WTC11 (cell line): Measurements from ENCODE around the gene CTTNBP2NL. TPM values are rescaled to one million over a fixed set of nuclear protein-coding genes. Genes with fewer than 3 reads are reported as not detected.
"Not testable (repeated sequence)": the region's sequence is repeated elsewhere in the genome, so short reads cannot be mapped to it uniquely, and the experiment has no call there.

Experiments used
- ATAC-seq: fragments of 200-7000 bp; cut with Tn5 transposase; 2 replicates; pipeline ENCODE4 v1.10.0; 2021; ENCODE audit warnings: mild to moderate bottlenecking, moderate library complexity
- CTCF ChIA-PET: fragments of 300-600 bp; sonication (Branson Sonifier 250); formaldehyde crosslinking; loops from one replicate; lab custom pipeline; 2021; ENCODE audit warnings: antibody characterized with exemption; lab: Charles Lee
- POLR2A ChIA-PET: fragments of 350-600 bp; sonication (Branson Sonifier 250); formaldehyde crosslinking; loops from one replicate; lab custom pipeline; 2021; ENCODE audit warnings: antibody characterized with exemption; lab: Charles Lee
- DNase-seq: peaks from one replicate; pipeline ENCODE4 v3.0.0; 2021; ENCODE audit warnings: low spot score
- H3K27ac Mint-ChIP-seq: 2 replicates; pipeline ENCODE4 v1.8.0; 2021; ENCODE audit warnings: mixed read lengths
- H3K27me3 Mint-ChIP-seq: 2 replicates; pipeline ENCODE4 v1.8.0; 2021; ENCODE audit warnings: low read depth, mild to moderate bottlenecking, moderate library complexity, mixed read lengths
- H3K36me3 Mint-ChIP-seq: 2 replicates; pipeline ENCODE4 v1.8.0; 2021; ENCODE audit warnings: mixed read lengths
- H3K4me1 Mint-ChIP-seq: 2 replicates; pipeline ENCODE4 v1.8.0; 2022; ENCODE audit warnings: mixed read lengths
- H3K4me3 Mint-ChIP-seq: 2 replicates; pipeline ENCODE4 v1.8.0; 2021; ENCODE audit warnings: mild to moderate bottlenecking, moderate library complexity, mixed read lengths
- H3K9me3 Mint-ChIP-seq: 2 replicates; pipeline ENCODE4 v1.8.0; 2021; ENCODE audit warnings: mixed read lengths
- ATF1 ChIP-seq: sonication (generic); formaldehyde crosslinking; IDR thresholded peaks from 2 replicates; pipeline ENCODE4 v1.8.1; 2023; ENCODE audit warnings: mild to moderate bottlenecking, moderate library complexity, missing genetic modification reagents
- CDX4 ChIP-seq: fragments of 250-450 bp; sonication (Bioruptor Pico); IDR thresholded peaks from 2 replicates; pipeline ENCODE4 v1.9.0; 2021; ENCODE audit warnings: moderate library complexity, mild to moderate bottlenecking, inconsistent platforms, borderline replicate concordance
- ERG ChIP-seq: fragments of 250-450 bp; sonication (Bioruptor Pico); IDR thresholded peaks from 2 replicates; pipeline ENCODE4 v1.8.0; 2021; ENCODE audit warnings: mild to moderate bottlenecking
- ESRRA ChIP-seq: sonication (generic); formaldehyde crosslinking; IDR thresholded peaks from 2 replicates; pipeline ENCODE4 v1.8.1; 2022; ENCODE audit warnings: mild to moderate bottlenecking, missing genetic modification reagents, borderline replicate concordance
- IRF1 ChIP-seq: sonication (generic); formaldehyde crosslinking; IDR thresholded peaks from 2 replicates; pipeline ENCODE4 v1.8.0; 2023; ENCODE audit warnings: missing genetic modification reagents
- JAZF1 ChIP-seq: fragments of 250-450 bp; sonication (Bioruptor Pico); IDR thresholded peaks from 2 replicates; pipeline ENCODE4 v1.9.0; 2021; ENCODE audit warnings: moderate library complexity, mild to moderate bottlenecking, inconsistent platforms
- MLX ChIP-seq: sonication (generic); formaldehyde crosslinking; IDR thresholded peaks from 2 replicates; pipeline ENCODE4 v1.8.1; 2023; ENCODE audit warnings: mild to moderate bottlenecking, missing genetic modification reagents, moderate library complexity
- NR3C1 ChIP-seq: sonication (generic); formaldehyde crosslinking; conservative IDR thresholded peaks from 2 replicates; pipeline ENCODE4 v1.8.1; 2023; ENCODE audit warnings: low read depth, mild to moderate bottlenecking, missing genetic modification reagents
- SMAD4 ChIP-seq: sonication (generic); formaldehyde crosslinking; IDR thresholded peaks from 2 replicates; pipeline ENCODE4 v1.8.0; 2022; ENCODE audit warnings: mild to moderate bottlenecking, missing genetic modification reagents
- ZBTB21 ChIP-seq: sonication (generic); formaldehyde crosslinking; IDR thresholded peaks from 2 replicates; pipeline ENCODE4 v1.8.1; 2023; ENCODE audit warnings: mild to moderate bottlenecking, missing genetic modification reagents, borderline replicate concordance
- ZNF121 ChIP-seq: sonication (generic); formaldehyde crosslinking; IDR thresholded peaks from 2 replicates; pipeline ENCODE4 v1.8.0; 2023; ENCODE audit warnings: missing genetic modification reagents
- ZNF232 ChIP-seq: sonication (generic); formaldehyde crosslinking; IDR thresholded peaks from 2 replicates; pipeline ENCODE4 v1.8.0; 2022; ENCODE audit warnings: mild to moderate bottlenecking, missing genetic modification reagents
- ZNF281 ChIP-seq: sonication (generic); formaldehyde crosslinking; IDR thresholded peaks from 2 replicates; pipeline ENCODE4 v1.8.0; 2023; ENCODE audit warnings: mild to moderate bottlenecking, missing genetic modification reagents
- ZNF317 ChIP-seq: sonication (generic); formaldehyde crosslinking; IDR thresholded peaks from 2 replicates; pipeline ENCODE4 v1.8.1; 2023; ENCODE audit warnings: low read depth, mild to moderate bottlenecking, moderate library complexity, missing genetic modification reagents, borderline replicate concordance
- ZNF671 ChIP-seq: fragments of 250-450 bp; sonication (Bioruptor Pico); IDR thresholded peaks from 2 replicates; pipeline ENCODE4 v1.8.0; 2021; ENCODE audit warnings: mild to moderate bottlenecking
- total RNA-seq: library from RNA; stranded (reverse); gene quantifications from 3 replicates; pipeline ENCODE4 v1.2.3, GENCODE V29; 2021
- TF ChIP-seq, protein P1 (sequence below): sonication (generic); formaldehyde crosslinking; IDR thresholded peaks from 2 replicates; pipeline ENCODE4 v1.8.0; 2023; ENCODE audit warnings: missing genetic modification reagents, mild to moderate bottlenecking, borderline replicate concordance
- TF ChIP-seq, protein P2 (sequence below): fragments of 250-450 bp; sonication (Bioruptor Pico); IDR thresholded peaks from 2 replicates; pipeline ENCODE4 v1.9.0; 2021; ENCODE audit warnings: mild to moderate bottlenecking

The CTTNBP2NL gene
- total RNA-seq, 1 experiment from 2014 or later: 32.8 TPM

DNA sequence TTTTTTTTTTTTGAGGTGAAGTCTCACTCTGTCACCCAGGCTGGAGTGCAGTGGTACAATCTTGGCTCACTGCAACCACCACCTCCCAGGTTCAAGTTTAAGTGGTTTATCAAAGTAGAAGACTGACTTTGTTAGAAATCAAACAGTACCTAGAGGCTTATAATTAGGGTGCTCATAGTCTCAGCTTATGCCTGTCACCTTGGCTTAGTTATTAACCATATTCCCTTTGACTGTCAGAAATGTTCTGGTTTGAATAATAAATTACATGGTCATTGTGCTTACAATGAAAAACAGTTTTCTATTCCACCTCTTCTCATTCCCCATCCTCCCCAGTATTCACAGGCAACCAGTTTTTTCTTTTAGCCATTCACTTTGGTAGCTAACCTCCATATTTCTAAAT is 54.8 kb downstream of the CTTNBP2NL start:
- H3K27me3 Mint-ChIP-seq: no peaks in the 10 kb centered on the region
- ATAC-seq (no peak), DNase-seq (no peak)
- ChIA-PET CTCF (no interaction called here), POLR2A (interaction anchor here (0.7 kb wide), 1 partner anchor 908 kb away, joined by 3 read pairs; no protein-coding TSS in a partner anchor)
- no peaks in the 10 kb centered on the region for H3K9me3 Mint-ChIP-seq
- no peak overlapping the region for H3K4me3 Mint-ChIP-seq
- TF ChIP-seq ATF1 (CRISPR knock-in tag): no peak
- TF ChIP-seq CDX4 (CRISPR knock-in tag): no peak
- no peaks in the 10 kb centered on the region for H3K4me1 Mint-ChIP-seq
- peaks cover 23% of the 10 kb centered on the region for H3K36me3 Mint-ChIP-seq
- no peak overlapping the region for H3K27ac Mint-ChIP-seq

- H3K27ac Mint-ChIP-seq, H3K9me3 Mint-ChIP-seq, ATAC-seq, CTCF ChIA-PET, H3K4me1 Mint-ChIP-seq, H3K27me3 Mint-ChIP-seq, H3K4me3 Mint-ChIP-seq, DNase-seq: not testable (repeated sequence)
- H3K36me3 Mint-ChIP-seq: peaks cover 29% of the 10 kb centered on the region
- POLR2A ChIA-PET: interaction anchor here (0.7 kb wide), 1 partner anchor 907 kb away, joined by 3 read pairs; no protein-coding TSS in a partner anchor
Observed at GRCh38 chr1:112451301-112451700, 55.3 kb downstream of the CTTNBP2NL start.

GRCh38 chr1:112453876-112454275 is 57.9 kb downstream of the CTTNBP2NL start:
- Mint-ChIP-seq H3K9me3 (no peaks in the 10 kb centered on the region), H3K27me3 (no peaks in the 10 kb centered on the region), H3K36me3 (peaks cover 44% of the 10 kb centered on the region), H3K4me1 (no peaks in the 10 kb centered on the region), H3K4me3 (no peak overlapping the region), H3K27ac (no peak overlapping the region)
- ATAC-seq (no peak), DNase-seq (no peak)
- ChIA-PET POLR2A (no interaction called here), CTCF (interaction anchor here (1.6 kb wide), 1 partner anchor 12 kb away, joined by 5 read pairs; no protein-coding TSS in a partner anchor)
- TF ChIP-seq MLX (CRISPR knock-in tag) (no peak), ZNF317 (no peak), ZNF121 (CRISPR knock-in tag) (no peak), ZNF232 (CRISPR knock-in tag) (no peak), ZNF281 (CRISPR knock-in tag) (no peak), ESRRA (CRISPR knock-in tag) (no peak), IRF1 (no peak), ZBTB21 (CRISPR knock-in tag) (no peak), ERG (CRISPR knock-in tag) (no peak), ZNF671 (no peak), NR3C1 (CRISPR knock-in tag) (no peak), SMAD4 (CRISPR knock-in tag) (no peak), JAZF1 (CRISPR knock-in tag) (no peak)
- TF ChIP-seq, protein P1, sequence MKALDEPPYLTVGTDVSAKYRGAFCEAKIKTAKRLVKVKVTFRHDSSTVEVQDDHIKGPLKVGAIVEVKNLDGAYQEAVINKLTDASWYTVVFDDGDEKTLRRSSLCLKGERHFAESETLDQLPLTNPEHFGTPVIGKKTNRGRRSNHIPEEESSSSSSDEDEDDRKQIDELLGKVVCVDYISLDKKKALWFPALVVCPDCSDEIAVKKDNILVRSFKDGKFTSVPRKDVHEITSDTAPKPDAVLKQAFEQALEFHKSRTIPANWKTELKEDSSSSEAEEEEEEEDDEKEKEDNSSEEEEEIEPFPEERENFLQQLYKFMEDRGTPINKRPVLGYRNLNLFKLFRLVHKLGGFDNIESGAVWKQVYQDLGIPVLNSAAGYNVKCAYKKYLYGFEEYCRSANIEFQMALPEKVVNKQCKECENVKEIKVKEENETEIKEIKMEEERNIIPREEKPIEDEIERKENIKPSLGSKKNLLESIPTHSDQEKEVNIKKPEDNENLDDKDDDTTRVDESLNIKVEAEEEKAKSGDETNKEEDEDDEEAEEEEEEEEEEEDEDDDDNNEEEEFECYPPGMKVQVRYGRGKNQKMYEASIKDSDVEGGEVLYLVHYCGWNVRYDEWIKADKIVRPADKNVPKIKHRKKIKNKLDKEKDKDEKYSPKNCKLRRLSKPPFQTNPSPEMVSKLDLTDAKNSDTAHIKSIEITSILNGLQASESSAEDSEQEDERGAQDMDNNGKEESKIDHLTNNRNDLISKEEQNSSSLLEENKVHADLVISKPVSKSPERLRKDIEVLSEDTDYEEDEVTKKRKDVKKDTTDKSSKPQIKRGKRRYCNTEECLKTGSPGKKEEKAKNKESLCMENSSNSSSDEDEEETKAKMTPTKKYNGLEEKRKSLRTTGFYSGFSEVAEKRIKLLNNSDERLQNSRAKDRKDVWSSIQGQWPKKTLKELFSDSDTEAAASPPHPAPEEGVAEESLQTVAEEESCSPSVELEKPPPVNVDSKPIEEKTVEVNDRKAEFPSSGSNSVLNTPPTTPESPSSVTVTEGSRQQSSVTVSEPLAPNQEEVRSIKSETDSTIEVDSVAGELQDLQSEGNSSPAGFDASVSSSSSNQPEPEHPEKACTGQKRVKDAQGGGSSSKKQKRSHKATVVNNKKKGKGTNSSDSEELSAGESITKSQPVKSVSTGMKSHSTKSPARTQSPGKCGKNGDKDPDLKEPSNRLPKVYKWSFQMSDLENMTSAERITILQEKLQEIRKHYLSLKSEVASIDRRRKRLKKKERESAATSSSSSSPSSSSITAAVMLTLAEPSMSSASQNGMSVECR (CRISPR knock-in tag): no peak
- TF ChIP-seq, protein P2, sequence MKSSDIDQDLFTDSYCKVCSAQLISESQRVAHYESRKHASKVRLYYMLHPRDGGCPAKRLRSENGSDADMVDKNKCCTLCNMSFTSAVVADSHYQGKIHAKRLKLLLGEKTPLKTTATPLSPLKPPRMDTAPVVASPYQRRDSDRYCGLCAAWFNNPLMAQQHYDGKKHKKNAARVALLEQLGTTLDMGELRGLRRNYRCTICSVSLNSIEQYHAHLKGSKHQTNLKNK (CRISPR knock-in tag): no peak
